OCI-LY7 (cell line): Measurements from ENCODE around the gene SPDYE6. TPM values are rescaled to one million over a fixed set of nuclear protein-coding genes. Genes with fewer than 3 reads are reported as not detected.

Experiments
- BruUV-seq: library from RNA; stranded (reverse); fragments of 400-500 nt; replicated peaks from 2 replicates; lab custom pipeline; 2021; lab: Mats Ljungman, UMichigan
- CTCF ChIA-PET: fragments of 300-600 bp; sonication (Branson Sonifier 250); formaldehyde crosslinking; loops from one replicate; lab custom pipeline; 2022; ENCODE audit warnings: antibody characterized with exemption; ENCODE audit not compliant: unreplicated experiment; lab: Charles Lee
- POLR2A ChIA-PET: fragments of 300-600 bp; sonication (Branson Sonifier 250); formaldehyde crosslinking; loops from one replicate; lab custom pipeline; 2022; ENCODE audit warnings: antibody characterized with exemption; lab: Charles Lee
- DNase-seq: peaks from one replicate; pipeline ENCODE4 v3.0.0-alpha.2; 2015; ENCODE audit warnings: low spot score
- H2AFZ ChIP-seq: fragments of 200-600 bp; sonication (generic), shearing (Covaris generic); 2 replicates; pipeline ENCODE4 v1.6.1; 2014; ENCODE audit warnings: mild to moderate bottlenecking, antibody characterized with exemption, low read length, moderate library complexity
- H3K27ac ChIP-seq: fragments of 200-600 bp; sonication (generic); 2 replicates; pipeline ENCODE4 v1.5.1; 2014; ENCODE audit warnings: mixed run types, low read depth, mild to moderate bottlenecking, moderate library complexity, low read length, inconsistent platforms; ENCODE audit not compliant: poor library complexity, severe bottlenecking
- H3K36me3 ChIP-seq: fragments of 200-600 bp; sonication (generic); 2 replicates; pipeline ENCODE4 v1.6.1; 2014; ENCODE audit warnings: mild to moderate bottlenecking, antibody characterized with exemption, low read length, moderate library complexity, mixed read lengths; ENCODE audit not compliant: insufficient read depth
- H3K4me1 ChIP-seq: fragments of 200-600 bp; sonication (generic); 2 replicates; pipeline ENCODE4 v1.5.1; 2014; ENCODE audit warnings: mild to moderate bottlenecking, low read length; ENCODE audit not compliant: insufficient read depth, poor library complexity, severe bottlenecking
- H3K4me2 ChIP-seq: fragments of 200-600 bp; sonication (generic); 2 replicates; pipeline ENCODE4 v1.6.1; 2014; ENCODE audit warnings: mild to moderate bottlenecking, low read length
- H3K4me3 ChIP-seq: fragments of 200-600 bp; sonication (generic); 2 replicates; pipeline ENCODE4 v1.5.1; 2014; ENCODE audit warnings: mild to moderate bottlenecking, low read depth, low read length; ENCODE audit not compliant: poor library complexity, severe bottlenecking
- H3K79me2 ChIP-seq: fragments of 200-600 bp; sonication (generic); 2 replicates; pipeline ENCODE4 v1.6.1; 2016; ENCODE audit warnings: low read depth, mild to moderate bottlenecking, low read length, moderate library complexity, mixed read lengths; ENCODE audit not compliant: insufficient read depth
- H3K9me2 ChIP-seq: fragments of 200-600 bp; sonication (generic); 2 replicates; pipeline ENCODE4 v1.6.1; 2016; ENCODE audit warnings: mild to moderate bottlenecking, low read length, mixed read lengths; ENCODE audit not compliant: insufficient read depth
- H3K9me3 ChIP-seq: fragments of 200-600 bp; sonication (generic); 2 replicates; pipeline ENCODE4 v1.6.1; 2014; ENCODE audit warnings: mild to moderate bottlenecking, mixed run types, low read length, mixed read lengths
- H4K20me1 ChIP-seq: fragments of 200-600 bp; sonication (generic); 2 replicates; pipeline ENCODE4 v1.6.1; 2014; ENCODE audit warnings: mild to moderate bottlenecking, antibody characterized with exemption, low read length, moderate library complexity, mixed read lengths; ENCODE audit not compliant: insufficient read depth
- EZH2phosphoT487 ChIP-seq: fragments of 200-600 bp; sonication (generic); IDR thresholded peaks from 2 replicates; pipeline ENCODE4 v1.6.1; 2018; ENCODE audit warnings: low read depth, borderline replicate concordance, mild to moderate bottlenecking, mixed run types, antibody characterized with exemption, low read length, moderate library complexity, mixed read lengths
- intact Hi-C: fragments of 100-400 bp; cut with micrococcal nuclease; formaldehyde crosslinking; loops from one replicate; pipeline ENCODE4 v1.10.0; 2022; ENCODE audit not compliant: unreplicated experiment
- total RNA-seq, 2 experiments: library from RNA; depleted of rRNA in 1 of 2; stranded (reverse); fragments of >200 nt in 1 of 2; shearing (Covaris generic) in 1 of 2; gene quantifications; 2 replicates each; pipeline ENCODE4 v1.2.3, GENCODE V29; 2014 to 2022
- TF ChIP-seq, protein P1 (sequence below): fragments of 200-600 bp; sonication (generic); conservative IDR thresholded peaks from 2 replicates; pipeline ENCODE4 v1.5.1; 2014; ENCODE audit warnings: mild to moderate bottlenecking, antibody characterized with exemption, low read length, moderate library complexity, mixed read lengths

The SPDYE6 gene
- total RNA-seq, 2 experiments from 2014 or later: not detected

GRCh38 chr7:102318482-102318971, 37.7 kb downstream of the SPDYE6 start:
- no peak overlapping the region for H3K4me3 ChIP-seq
- POLR2A ChIA-PET: no interaction called here
- DNase-seq: no peak
- no peak overlapping the region for H3K4me2 ChIP-seq
- H3K27ac ChIP-seq: no peak overlapping the region
- H4K20me1 ChIP-seq: no peaks in the 10 kb centered on the region
- H3K4me1 ChIP-seq: peaks cover 6% of the 10 kb centered on the region
- intact Hi-C loops: no loop called here
- BruUV-seq: no TSS peak
- no peaks in the 10 kb centered on the region for H3K79me2 ChIP-seq
- H3K9me3 ChIP-seq: no peaks in the 10 kb centered on the region
- TF ChIP-seq, protein P1, sequence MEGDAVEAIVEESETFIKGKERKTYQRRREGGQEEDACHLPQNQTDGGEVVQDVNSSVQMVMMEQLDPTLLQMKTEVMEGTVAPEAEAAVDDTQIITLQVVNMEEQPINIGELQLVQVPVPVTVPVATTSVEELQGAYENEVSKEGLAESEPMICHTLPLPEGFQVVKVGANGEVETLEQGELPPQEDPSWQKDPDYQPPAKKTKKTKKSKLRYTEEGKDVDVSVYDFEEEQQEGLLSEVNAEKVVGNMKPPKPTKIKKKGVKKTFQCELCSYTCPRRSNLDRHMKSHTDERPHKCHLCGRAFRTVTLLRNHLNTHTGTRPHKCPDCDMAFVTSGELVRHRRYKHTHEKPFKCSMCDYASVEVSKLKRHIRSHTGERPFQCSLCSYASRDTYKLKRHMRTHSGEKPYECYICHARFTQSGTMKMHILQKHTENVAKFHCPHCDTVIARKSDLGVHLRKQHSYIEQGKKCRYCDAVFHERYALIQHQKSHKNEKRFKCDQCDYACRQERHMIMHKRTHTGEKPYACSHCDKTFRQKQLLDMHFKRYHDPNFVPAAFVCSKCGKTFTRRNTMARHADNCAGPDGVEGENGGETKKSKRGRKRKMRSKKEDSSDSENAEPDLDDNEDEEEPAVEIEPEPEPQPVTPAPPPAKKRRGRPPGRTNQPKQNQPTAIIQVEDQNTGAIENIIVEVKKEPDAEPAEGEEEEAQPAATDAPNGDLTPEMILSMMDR: no peak
- no peak for TF ChIP-seq EZH2phosphoT487
- H3K9me2 ChIP-seq: no peaks in the 10 kb centered on the region
- CTCF ChIA-PET: no interaction called here
- peaks cover 97% of the 10 kb centered on the region for H3K36me3 ChIP-seq
- H2AFZ ChIP-seq: no peak overlapping the region

- intact Hi-C loops: no loop called here
- no peak overlapping the region for H2AFZ ChIP-seq
- H3K79me2 ChIP-seq: no peaks in the 10 kb centered on the region
- H3K4me2 ChIP-seq: peak overlapping the region; percentile 9; the same call in 1 of the 2 replicates
- ChIA-PET POLR2A (no interaction called here), CTCF (interaction anchor here (0.8 kb wide), 1 partner anchor 14 kb away, joined by 5 read pairs; no protein-coding TSS in a partner anchor)
- H3K27ac ChIP-seq: peak overlapping the region; percentile 41
- peaks cover 10% of the 10 kb centered on the region for H3K4me1 ChIP-seq
- no peak overlapping the region for H3K4me3 ChIP-seq
- BruUV-seq: no TSS peak
- no peaks in the 10 kb centered on the region for H3K9me2 ChIP-seq
- TF ChIP-seq EZH2phosphoT487: no peak
- TF ChIP-seq, protein P1: peak; percentile 61
- H3K9me3 ChIP-seq: no peaks in the 10 kb centered on the region
- H3K36me3 ChIP-seq: peaks cover 97% of the 10 kb centered on the region
- peak; percentile 54 for DNase-seq
- no peaks in the 10 kb centered on the region for H4K20me1 ChIP-seq
Measured at GRCh38 chr7:102317231-102318059, 38.8 kb downstream of the SPDYE6 start.
